GM19328 (cell line): Measurements from ENCODE around the gene DHRS3.
"Not testable (repeated sequence)": the region's sequence is repeated elsewhere in the genome, so short reads cannot be mapped to it uniquely, and the experiment has no call there.

ENCODE experiments used
- ATAC-seq: cut with Tn5 transposase; IDR thresholded peaks from one replicate; pipeline ENCODE4 v1.9.1; 2021; ENCODE audit warnings: mild to moderate bottlenecking, moderate library complexity; ENCODE audit not compliant: unreplicated experiment

The DHRS3 gene

DNA sequence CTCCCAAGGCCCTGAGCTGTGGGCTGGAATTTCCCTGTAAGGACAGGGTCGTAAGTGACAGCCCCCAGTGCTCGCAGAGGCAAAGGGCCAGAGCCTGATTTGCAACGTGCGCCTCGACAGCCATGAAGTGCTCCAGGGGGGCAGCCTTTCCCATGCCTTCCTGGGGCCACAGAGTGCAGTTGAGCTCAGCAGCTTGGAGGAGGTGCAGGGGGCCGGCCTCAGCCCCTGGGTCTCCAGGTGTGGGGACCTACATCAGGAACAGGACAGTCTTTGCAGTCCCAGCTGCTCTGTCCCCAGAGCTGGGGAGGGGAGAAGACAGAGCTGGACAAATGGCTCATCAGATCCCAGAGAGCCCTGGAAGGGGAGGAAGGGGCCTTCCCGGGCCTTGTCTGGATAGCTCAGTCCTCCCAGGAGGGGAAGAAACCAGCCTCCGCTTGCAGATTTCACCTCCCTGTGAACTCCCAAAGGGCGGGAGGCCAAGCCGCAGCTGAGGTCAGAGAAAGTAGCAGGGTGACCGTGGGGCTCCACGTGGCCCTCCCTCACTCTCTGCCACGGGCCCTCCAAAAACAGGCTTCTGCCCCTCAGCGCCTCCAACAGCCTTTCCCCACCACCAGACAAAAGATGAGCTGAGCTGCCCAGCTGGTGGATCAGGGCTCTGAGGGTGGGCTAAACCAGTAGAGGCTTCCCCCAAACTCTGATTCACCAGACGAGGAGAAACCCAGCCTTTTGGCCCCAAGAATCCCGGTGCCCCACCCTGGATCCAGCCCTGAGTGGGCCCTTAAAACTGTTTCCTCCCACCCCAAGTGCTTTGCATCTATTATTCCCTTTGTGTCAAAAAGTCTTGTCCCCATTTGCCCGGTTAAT is 76.5 kb downstream of the DHRS3 start:
- no peak for ATAC-seq

DNA sequence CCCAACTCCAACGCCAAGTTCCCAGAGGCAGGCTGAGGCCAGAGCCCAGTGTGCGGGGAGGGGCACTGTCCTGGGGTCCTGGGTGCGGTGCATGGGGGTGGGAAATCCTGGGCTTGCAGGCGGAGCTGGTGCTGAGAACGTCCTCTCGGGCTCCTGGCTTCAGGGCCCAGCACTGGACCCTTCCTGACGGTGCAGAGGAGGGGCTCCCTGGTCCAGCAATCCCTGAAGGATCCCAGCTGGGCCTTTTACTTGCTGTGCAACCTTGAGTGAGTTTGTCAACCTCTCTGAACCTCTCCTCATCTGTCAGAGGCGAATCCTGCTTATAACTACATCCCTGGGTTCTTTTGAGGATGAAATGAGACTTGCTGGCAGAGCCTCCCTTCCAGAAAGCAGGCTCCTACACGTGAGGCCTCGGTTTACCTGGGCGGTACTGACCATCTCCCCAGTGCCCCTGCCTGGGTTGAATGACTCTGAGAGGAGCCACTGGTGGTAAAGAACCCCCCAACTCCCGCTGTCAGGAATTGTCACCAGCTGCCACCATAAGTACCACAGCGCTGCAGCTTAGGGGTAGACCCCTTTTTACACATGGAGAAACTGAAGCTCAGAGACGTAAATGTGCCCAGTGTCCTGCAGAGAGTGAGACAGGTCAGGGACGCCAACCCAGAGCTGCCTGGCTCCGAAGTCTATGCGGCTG is 77.3 kb downstream of the DHRS3 start:
- ATAC-seq: no peak

DNA sequence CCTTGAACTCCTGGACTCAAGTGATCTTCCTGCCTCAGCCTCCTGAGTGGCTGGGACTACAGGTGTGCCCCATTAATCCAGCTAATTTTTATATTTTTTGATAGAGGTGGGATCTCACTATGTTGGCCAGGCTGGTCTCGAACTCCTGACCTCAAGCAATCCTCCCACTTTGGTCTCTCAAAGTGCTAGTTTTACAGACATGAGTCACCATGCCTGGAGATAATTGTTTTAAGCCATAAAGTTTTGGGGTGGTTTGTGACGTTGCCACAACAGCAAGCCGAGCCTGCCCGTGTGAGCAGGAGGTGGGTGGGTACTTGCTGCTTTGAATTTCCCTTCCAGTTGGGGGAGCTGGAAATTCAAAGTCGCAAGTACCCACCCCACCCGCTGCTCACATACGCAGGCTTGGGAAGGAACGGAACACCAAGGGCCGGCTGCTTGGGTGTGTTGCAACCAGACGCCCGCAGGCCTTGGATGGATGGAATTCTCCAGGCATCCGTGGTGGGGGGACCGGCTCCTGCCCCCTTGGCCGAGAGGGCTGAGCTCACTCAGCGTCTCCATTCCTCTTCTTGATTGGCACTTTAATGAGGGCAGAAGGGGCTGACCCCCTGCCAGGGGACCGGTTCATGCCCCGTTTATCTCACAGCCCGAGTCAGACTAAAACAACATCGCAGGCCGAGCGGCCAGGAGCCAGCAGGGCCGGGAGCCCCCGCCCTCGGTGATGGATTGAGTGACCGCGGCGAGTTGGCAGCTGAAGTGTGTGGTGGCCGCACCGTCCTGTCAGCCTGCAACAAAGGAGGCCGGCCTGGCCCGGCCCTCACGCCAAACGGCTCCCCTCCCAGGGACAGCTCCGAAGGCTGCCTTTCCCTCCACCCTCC is 78.1 kb downstream of the DHRS3 start:
- ATAC-seq: no peak

DNA sequence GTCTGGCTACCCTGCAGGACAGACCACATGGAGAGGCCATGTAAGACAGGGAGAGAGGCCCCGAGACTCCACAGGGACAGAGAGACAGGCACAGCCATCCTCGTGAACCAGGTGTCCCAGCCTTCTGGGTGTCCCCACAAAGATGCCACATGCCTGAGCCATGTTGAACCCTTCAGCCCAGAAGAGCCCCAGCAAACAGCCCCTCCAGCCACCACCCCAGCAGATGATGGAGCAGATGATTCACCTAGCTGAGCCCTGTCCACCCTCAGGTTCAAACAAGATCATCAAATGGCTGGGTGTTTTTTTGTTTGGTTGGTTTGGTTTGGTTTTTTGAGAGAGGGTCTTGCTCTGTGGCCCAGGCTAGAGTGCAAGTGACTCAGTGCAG is 78.7 kb downstream of the DHRS3 start:
- no peak for ATAC-seq

DNA sequence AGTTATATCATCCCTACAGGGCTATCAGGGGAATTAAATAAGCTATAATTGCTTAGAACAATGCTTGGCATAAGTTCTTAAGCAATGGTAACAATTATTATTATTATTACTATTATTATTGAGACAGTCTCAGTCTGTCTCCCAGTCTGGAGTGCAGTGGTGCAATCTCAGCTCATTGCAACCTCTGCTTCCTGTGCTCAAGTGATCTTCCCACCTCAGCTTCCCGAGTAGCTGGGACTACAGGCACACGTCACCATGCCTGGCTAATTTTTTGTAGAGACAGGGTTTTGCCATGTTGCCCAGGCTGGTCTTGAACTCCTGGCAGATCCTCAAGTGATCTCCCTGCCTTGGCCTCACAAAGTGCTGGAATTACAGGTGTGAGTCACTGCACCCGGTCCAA is 79.5 kb downstream of the DHRS3 start:
- ATAC-seq: not testable (repeated sequence)

DNA sequence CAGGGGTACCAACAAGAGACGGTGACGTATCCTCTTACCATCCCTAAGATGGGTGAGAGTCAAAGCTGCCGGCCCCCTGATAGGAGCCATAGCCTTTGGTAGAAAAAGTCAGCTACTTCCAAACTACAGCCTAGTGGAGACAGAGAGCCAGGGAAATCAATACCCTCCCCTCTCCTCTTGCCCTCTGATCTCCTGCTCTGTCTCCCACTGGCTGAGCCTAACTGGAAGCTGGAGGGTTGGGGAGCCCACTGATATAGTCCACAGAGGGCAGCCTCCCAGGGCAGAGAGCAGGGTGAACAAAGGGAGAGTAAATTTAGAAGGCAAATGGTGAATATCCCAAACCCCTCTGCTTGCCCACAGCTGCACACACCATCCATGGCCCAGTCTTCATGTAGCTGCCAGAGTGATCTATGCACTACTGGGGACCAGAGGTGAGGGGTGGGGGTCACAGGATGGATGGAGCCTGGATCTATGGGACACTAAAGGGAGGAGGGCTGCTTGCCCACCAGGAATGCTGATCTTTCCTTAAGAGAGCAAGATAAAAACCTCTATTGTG is 80.0 kb downstream of the DHRS3 start:
- no peak for ATAC-seq

DNA sequence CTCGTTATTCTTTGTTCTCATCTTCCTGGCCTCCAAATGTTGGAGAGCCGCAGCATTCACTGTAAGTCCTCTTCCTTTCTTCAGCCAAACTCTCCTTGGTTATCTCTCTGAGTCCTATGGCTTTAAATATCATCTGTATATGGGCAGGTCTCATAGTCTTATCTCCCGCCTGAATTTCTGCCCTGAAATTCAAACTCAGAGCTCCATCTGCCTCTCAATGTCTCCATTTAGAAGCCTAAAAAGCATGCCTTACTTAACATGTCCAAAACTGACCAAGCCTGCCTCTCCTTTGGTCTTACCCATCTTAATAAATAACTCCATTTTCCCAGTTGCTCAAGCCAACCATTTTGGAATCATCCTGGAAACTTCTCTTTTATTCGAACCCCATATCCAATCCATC is 80.7 kb downstream of the DHRS3 start:
- no peak for ATAC-seq

DNA sequence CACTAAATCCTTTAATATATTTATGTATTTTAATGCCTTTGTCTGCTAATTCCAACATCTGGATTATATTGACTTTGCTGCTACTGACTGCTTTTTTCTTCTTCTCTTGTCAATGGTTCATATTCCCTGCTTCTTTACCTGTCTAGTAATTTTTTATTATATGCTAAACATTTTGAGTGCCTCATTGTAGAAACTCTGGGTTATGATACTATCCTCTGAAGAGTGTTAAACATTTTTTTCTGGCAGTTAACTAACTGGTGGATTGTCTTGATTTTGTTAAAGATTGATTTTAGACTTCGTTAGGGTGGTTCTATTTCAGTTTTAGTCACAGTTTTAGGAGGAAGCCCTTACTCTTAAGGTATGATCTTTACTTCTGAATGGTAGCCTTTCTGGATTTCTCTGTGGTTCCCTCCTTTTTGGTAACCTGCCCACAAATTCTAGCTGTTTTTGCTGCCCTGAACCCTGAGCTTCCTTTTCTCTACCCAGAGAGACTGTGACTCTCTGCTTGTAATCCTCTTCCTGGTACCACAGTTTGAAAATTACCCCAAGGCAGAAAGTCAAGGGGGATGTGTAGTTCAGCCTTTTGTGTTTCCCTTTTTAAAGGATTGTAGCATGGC is 81.9 kb downstream of the DHRS3 start:
- no peak for ATAC-seq

DNA sequence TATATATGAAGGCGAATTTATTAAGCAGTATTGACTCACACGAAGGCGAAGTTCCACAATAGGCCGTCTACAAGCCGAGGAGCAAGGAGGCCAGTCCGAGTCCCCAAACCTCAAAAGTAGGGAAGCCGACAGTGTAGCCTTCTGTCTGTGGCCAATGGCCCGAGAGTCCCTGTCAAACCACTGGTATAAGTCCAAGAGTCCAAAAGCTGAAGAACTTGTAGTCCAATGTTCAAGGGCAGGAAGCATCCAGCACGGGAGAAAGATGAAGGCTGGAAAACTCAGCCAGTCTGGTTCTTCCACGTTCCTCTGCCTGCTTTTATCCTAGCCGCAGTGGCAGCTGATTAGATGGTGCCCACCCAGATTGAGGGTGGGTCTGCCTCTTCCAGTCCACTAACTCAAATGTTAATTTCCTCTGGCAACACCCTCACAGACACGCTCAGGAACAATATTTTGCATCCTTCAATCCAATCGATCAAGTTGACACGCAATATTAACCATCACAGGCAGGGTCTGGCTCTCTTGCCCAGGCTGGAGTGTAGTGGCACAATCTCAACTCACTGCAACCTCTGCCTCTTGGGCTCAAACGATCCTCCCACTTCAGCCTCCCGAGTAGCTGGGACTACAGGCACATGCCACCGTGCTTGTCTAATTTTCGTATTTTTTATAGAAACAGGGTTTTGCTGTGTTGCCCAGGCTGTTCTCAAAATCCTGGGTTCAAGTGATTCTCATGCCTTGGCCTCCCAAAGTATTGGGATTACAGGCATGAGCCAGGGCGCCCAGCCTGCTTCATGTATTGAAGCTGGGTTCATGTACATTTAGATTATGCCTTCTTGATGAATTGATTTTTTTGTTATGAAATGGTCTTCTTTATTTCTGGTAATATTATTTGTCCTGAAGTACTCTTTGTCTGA is 85.3 kb downstream of the DHRS3 start:
- no peak for ATAC-seq

DNA sequence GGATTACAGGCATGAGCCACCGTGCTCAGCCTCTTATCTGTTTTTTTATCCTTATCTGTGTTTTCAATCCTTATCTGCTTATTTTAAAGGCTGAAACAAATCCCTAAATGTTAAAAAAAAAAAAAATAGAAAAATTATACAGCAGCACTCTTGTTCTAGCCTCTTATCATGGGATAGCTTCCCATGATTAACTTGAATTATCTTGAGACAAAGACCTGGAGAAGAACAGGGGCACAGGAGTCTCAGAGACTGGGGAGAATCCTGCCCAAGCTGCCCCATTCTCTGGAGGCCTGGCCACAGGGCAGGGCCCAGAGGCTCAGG is 86.9 kb downstream of the DHRS3 start:
- no peak for ATAC-seq

DNA sequence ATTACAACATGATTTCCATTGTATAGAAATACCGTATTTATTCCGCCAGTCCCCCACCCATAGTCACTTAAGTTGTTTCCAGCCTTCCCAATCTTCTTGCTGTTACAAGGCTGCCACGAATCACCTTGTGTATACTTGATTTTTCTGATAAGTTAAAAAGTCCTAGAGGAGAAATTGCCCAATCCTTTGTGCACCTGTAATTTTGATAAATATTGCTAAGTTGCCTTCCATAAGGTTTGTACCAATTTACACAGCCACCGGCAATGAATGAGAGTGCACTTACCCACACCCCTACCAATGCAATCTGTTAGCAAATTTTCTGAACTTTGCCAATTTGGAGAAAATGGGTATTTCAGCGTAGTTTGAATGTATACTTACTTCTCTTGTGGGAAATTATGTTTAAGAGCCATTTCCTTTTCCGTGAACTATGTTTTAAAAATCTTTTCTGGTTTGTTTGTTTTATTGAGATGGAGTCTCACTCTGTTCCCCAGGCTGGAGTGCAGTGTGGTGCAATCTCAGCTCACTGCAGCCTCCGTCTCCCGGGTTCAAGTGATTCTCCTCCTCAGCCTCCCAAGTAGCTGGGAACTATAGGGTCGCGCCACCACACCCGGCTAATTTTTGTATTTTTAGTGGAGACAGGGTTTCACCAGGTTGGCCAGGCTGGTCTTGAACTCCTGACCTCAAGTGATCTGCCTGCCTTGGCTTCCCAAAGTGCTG is 87.4 kb downstream of the DHRS3 start:
- ATAC-seq: no peak

DNA sequence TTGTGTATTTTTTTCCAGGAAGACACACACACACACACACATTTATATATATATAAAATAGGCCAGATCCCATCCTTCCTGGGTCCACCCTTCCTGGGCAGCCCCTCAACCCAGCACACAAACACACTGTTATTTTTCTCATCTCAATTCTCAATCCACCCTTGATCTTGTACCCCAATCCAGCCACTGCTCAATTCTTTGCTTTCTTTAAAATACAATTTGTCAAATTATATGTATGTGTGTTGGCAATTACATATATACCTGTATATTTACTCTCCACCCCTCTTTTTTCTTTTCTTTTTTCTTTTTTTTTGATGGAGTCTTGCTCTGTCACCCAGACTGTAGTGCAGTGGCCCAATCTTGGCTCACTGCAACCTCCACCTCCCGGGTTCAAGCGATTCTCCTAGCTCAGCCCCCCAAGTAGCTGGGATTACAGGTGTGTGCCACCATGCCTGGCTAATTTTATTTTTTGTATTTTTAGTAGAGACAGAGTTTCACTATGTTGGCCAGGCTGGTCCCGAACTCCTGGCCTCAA is 88.3 kb downstream of the DHRS3 start:
- ATAC-seq: no peak

DNA sequence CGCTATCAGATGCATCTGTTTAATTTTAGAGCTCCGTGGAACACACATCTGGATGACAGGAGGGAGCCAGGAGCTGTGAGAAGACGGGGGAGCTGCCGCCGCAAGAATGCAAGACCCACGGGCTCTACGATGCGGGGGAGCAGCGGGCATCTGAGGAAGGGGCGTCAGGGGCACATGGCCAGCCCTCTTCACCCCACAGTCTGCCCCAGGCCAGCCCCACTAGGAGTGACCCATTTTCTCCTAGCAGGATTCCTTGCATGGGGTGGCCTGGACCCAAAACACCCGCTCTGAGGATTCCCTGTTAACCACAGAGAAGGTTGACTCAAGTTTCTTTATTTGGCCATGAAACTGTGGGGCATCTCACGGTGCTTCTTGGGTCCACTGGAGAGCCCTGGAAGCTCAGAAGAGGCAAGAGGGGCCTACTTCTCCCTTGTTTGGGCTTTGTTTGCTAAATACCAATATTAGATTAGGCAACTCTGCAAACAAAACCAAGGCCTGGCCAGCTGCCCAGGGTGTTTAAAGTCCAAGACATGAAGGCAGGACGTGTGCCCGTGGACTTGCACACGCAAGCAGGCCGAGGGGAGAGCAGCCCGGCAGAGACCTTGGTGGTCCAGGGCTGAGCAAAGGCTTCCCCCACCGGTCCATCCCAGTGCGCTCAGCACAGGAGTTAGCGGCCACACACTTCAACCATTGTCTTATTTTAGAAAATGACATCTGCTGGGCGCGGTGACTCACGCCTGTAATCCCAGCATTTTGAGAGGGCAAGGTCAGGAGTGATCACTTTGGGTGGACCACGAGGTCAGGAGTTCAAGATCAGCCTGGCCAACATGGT is 89.8 kb downstream of the DHRS3 start:
- ATAC-seq: no peak

DNA sequence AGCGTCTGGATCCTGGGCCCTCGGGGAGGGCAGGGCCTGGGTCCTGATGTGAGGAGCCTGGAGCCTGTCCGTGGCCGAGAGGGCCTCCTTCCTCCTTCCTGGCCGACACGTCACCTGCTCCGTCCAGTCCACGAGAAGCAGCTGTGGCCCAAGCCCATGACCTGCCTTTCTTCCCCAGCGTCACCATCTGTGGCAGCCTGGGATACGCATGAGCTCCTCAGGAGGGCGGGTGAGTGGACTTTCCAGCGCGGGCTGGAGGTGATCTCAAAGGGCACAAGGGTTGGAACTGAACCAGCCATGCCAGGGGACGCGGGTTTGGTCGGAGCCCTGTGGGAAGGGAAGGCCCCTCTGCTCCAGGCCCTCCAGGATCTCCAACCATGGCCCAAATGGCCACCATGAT is 90.4 kb downstream of the DHRS3 start:
- ATAC-seq: no peak

DNA sequence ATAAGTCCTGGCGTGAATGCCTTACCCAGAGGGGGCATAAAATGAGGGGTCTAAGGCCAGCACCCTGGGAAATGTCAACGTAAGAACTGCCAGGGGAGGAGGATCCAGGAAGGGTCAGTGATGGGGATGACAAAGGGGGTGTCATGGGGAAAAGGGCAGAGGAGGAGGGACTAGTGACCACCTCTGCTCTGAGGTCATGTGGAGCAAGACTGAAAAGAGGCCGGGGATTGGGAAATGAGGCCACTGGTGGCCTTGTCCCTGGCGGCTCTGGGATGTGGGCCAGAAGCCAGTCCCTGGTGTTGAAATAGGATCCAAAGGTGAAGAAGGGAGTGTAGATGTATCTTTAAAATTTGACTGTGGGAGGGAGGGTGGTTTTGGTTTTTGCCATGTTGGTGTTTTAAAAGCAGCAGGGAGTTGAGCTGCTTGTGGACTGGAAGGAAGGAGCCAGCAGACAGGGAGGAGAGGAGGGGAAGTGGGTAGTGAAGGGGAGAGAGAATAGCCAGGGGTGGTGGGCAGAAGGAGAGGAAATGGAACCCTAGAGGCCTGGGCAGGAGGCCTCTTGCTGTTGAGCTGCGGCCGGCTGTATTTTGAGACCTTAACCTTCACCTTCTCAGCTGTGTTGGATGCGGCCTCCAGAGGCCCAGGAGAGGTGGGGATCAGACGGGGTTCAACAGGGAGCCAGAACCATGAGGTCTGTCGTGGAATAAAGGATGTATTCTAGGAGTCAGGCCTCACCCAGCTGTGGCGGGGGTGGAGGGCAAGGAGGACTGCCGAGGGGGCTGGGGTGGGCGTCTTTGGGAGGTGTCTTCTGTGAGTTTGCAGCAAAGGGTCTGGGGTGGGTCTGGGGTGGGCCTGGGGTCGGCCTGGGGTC is 92.5 kb downstream of the DHRS3 start:
- no peak for ATAC-seq

DNA sequence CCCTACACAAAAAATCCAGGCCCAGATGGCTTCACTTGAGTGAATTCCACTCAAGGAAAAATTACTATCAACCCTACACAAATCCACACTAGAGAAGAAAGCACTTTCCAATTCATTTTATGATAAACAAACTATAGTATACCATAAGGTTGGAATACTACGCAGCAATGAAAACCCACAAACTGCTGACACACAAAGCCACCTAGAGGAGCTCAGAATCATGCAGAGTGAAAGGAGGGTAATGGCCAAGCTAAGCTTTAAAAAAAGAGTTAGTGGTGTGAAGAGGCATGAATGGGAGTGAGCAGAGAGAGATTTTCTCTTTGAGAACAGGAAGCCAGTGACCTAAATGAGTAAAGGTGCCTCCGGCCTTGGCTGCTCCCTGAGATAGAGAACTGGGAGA is 93.7 kb downstream of the DHRS3 start:
- ATAC-seq: no peak

DNA sequence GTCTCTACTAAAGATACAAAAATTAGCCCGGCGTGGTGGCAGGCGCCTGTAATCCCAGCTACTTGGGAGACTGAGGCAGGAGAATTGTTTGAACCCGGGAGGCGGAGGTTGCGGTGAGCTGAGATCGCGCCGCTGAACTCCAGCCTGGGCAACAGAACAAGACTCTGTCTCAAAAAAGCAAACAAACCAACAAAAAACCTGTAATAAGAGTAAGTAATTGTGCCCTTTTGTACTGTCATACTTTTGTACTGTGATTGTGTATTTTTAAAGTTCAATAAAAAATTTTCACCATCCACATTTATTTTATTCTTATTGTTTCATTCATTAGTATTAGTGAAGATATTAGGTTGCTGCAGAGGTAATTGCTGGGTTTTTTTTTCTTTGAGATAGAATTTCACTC is 95.2 kb downstream of the DHRS3 start:
- ATAC-seq: not testable (repeated sequence)
